ENCODE data around the gene PXDN.

GRCh38 chr2:1769703-1770422 is 25.5 kb upstream of the PXDN start:
- TF ChIP-seq YY1 (IDR thresholded peaks at IDR 0.05; ENCODE audit: insufficient read depth, insufficient read length) (no peak), ZNF274 (IDR thresholded peaks at IDR 0.05; ENCODE audit: low read depth, low read length) (no peak), SUZ12 (IDR thresholded peaks at IDR 0.05; ENCODE audit: extremely low read depth, insufficient read depth, insufficient read length) (no peak)

Measured in NT2/D1 (cell line).